T47D (cell line): Measurements from ENCODE around the gene KRTAP20-4.

Experiments
- DNase-seq, 2 experiments: peaks; one replicate each; pipeline versions ENCODE4 v3.0.0 to v3.0.0-alpha.2; 2011 to 2012; ENCODE audit warnings: low read depth in 1 of 2, low spot score in 1 of 2
- JUND ChIP-seq: IDR thresholded peaks from 2 replicates; pipeline ENCODE4 v1.6.1; 2012; ENCODE audit warnings: low read depth
- in situ Hi-C: cut with HindIII; loops from 2 replicates; pipeline ENCODE4 v1.10.0; 2016; ENCODE audit warnings: low sequenced_read_pairs, low pct_unique_long_range_greater_than_20kb

KRTAP20-4 gene

DNA sequence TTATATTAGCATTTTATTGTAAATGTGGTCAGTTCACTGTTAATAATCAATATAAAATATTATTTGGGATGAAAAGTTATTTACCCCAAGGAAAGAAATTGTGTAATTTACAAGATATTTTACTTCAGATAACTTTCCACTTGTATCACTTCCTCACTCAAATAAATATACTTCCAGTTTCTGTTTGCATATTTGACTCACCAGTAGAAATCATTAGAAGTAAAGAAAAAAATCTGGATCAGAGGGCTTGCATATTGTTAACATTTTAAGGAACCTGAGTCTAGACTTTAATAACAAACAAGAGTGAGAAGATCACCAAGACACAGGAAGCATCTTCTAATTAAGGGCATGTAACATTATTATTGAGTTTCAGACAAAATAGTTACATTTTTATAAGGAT, 347 bp upstream of the KRTAP20-4 start:
- no peak for DNase-seq
- TF ChIP-seq JUND: no peak
- in situ Hi-C loops: no loop called here

DNA sequence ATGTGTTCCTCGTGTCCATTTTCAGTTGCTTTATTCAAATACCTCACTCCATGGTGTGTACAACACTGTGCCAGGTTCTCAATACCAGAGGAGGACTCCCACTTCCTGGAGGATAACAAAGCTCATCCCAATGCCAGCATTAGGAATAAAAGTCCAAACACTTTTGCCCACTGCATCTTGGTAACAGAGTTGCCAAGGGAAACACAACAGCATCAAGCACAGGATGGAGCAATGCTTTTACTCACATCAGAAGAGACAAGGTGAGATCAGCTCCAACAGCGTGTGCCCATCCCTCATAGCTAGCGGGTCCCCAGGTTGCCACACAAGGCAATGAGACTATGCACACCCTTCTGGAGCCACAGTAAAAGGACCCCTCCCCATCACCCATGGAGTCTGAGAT, 2.9 kb downstream of the KRTAP20-4 start:
- in situ Hi-C loops: no loop called here

GRCh38 chr21:30625449-30626165, 5.2 kb downstream of the KRTAP20-4 start:
- in situ Hi-C loops: no loop called here
- DNase-seq: no peak
- no peak for TF ChIP-seq JUND

More for the DNA sequence above, 2.9 kb downstream of the KRTAP20-4 start:
- no peak for DNase-seq
- TF ChIP-seq JUND: no peak

GRCh38 chr21:30628109-30628508, 7.7 kb downstream of the KRTAP20-4 start:
- in situ Hi-C loops: no loop called here
- no peak for DNase-seq
- no peak for TF ChIP-seq JUND

GRCh38 chr21:30629200-30629599, 8.8 kb downstream of the KRTAP20-4 start:
- no peak for DNase-seq
- in situ Hi-C loops: no loop called here
- TF ChIP-seq JUND: no peak

DNA sequence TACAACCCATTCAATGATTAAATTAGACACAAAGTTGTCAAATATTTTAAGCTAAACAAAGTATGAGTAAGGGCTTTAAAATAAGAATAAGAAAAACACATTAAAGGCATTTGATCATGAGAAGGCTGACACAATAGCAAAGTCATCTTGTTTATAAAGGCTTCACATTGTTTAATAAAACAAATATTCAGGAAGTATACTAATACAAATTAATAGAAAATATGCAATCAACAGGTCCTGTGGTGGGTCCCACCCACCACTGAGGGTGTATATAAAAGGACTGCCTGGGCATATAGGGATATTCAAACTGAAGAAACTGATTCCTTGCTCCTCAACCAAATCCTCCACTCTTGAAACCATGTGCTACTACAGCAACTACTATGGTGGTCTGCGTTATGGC, 14.5 kb downstream of the KRTAP20-4 start, which contains the start of gene KRTAP20-2:
KRTAP20-2 (plus strand) TSS at position 301 of the 400 bp plus-strand sequence; CDS start at position 359, 58 bp downstream.
- no peak for TF ChIP-seq JUND
- in situ Hi-C loops: no loop called here
- no peak for DNase-seq

GRCh38 chr21:30638686-30639085, 18.3 kb downstream of the KRTAP20-4 start:
- no peak for DNase-seq
- in situ Hi-C loops: no loop called here
- no peak for TF ChIP-seq JUND

- TF ChIP-seq JUND: no peak
- no peak for DNase-seq
- in situ Hi-C loops: no loop called here
Observed at GRCh38 chr21:30642564-30642963, 22.1 kb downstream of the KRTAP20-4 start, which contains the start of gene KRTAP20-3. TSS of gene KRTAP20-3 (plus strand) at chr21:30642864.

DNA sequence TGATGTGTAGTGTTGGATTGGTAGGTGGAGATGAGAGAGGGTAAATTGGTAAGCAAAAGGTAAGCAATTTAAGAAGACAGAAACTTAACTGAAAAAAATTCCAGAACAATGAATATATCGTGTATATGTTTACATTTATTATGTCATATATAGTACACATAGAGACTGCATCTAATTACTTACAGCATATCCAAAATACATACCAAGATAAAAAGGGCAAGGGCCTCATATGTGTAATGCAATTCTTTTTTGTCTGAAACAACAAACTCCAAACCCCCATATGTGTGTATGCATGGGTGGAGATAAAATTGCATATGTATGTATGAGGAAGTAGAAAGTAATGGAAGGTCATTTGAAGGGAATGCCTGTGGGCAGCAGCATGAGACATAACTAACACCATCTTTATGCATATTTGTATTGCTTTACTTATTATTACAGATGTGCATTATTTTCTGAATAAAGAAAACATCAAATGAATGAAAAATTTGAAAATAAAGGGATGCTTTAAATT, 26.5 kb downstream of the KRTAP20-4 start:
- in situ Hi-C loops: no loop called here
- DNase-seq: no peak
- TF ChIP-seq JUND: no peak

DNA sequence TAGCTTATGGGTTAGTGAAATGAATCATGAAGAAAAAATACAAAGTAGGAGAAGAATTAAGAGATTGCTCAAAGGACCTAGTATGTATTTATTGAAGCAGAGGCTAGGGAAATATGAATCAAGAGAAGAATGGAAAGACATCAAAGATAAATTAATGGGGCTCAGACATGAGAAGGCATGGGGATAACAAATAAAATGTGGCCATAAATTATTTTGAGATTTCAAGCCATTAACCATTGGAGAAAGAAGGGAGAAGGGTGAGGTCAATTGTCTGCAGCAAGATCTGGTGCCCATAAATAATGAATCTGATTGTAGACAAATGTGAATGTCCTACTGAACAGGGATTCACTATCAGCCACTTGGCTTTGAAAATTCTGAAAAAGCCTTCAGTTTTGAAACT, 32.5 kb downstream of the KRTAP20-4 start:
- no peak for DNase-seq
- in situ Hi-C loops: no loop called here
- no peak for TF ChIP-seq JUND

DNA sequence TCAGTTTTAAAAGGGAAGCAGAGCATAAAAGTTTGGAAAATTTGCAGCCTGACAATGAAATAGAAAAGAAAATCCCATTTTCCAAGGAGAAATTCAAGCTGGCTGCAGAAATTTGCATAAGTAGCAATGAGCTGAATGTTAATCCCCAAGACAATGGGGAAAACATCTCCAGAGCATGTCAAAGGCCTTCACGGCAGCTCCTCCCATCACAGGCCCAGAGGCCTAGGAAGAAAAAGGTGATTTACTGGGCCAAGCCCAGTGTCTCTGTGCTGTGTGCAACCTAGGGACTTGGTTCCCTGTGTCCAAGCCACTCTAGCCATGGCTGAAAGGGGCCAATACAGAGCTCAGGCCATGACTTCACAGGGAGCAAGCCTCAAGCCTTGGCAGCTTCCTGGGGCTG, 48.3 kb downstream of the KRTAP20-4 start:
- DNase-seq: no peak
- in situ Hi-C loops: no loop called here
- TF ChIP-seq JUND: no peak
